GM12872 (cell line): ENCODE measurements around the gene FCHO2.

Experiments
- TF ChIP-seq, protein P1 (sequence below): IDR thresholded peaks from 3 replicates; pipeline ENCODE4 v1.5.1; 2011; ENCODE audit warnings: low read depth, mild to moderate bottlenecking, low read length, moderate library complexity; ENCODE audit not compliant: insufficient read depth

FCHO2 gene

DNA sequence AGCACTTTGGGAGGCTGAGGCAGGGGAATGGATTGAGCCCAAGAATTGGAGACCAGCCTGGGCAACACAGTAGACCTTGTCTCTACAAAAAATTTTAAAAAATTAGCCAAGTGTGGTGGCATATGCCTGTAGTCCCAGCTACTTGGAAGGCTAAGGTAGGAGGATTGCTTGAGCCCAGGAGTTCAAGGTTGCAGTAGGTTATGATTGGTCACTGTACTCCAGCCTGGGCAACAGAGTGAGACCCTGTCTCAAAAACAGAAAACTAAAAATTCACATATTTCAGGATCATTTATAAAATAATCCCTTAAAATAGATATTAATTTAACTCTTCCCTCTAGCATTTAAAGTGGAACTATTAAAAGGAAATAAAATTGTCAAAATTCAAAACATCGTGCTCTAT, 3.4 kb downstream of the FCHO2 start:
- TF ChIP-seq, protein P1, sequence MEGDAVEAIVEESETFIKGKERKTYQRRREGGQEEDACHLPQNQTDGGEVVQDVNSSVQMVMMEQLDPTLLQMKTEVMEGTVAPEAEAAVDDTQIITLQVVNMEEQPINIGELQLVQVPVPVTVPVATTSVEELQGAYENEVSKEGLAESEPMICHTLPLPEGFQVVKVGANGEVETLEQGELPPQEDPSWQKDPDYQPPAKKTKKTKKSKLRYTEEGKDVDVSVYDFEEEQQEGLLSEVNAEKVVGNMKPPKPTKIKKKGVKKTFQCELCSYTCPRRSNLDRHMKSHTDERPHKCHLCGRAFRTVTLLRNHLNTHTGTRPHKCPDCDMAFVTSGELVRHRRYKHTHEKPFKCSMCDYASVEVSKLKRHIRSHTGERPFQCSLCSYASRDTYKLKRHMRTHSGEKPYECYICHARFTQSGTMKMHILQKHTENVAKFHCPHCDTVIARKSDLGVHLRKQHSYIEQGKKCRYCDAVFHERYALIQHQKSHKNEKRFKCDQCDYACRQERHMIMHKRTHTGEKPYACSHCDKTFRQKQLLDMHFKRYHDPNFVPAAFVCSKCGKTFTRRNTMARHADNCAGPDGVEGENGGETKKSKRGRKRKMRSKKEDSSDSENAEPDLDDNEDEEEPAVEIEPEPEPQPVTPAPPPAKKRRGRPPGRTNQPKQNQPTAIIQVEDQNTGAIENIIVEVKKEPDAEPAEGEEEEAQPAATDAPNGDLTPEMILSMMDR: no peak

- TF ChIP-seq, protein P1: no peak
Measured at GRCh38 chr5:72985719-72986118, 29.9 kb downstream of the FCHO2 start.

GRCh38 chr5:72988769-72989168, 32.9 kb downstream of the FCHO2 start:
- TF ChIP-seq, protein P1: no peak

- TF ChIP-seq, protein P1: no peak
Measured at GRCh38 chr5:72991394-72991793, 35.6 kb downstream of the FCHO2 start.

- TF ChIP-seq, protein P1: no peak
Measured at GRCh38 chr5:72994578-72994977, 38.7 kb downstream of the FCHO2 start.

DNA sequence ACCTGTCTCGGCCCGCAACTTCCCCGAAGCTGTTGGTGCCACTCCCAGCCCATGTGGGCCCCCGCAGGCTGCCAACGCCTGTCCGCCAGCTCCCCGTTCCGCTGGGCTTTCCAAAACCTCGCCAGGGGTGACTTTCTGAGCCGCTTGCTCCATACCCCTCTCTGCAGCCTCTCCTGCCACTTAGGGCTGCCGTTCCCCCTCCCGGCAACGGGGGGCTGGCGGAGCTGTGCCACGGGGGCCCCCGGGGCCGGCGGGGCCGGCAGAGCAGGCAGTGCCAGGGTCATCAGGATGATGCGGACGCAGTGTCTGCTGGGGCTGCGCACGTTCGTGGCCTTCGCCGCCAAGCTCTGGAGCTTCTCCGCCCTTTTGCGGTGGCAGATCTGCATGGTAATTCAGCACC, 40.8 kb downstream of the FCHO2 start:
- TF ChIP-seq, protein P1: no peak

- TF ChIP-seq, protein P1: no peak
Measured at GRCh38 chr5:72999916-73000315, 44.1 kb downstream of the FCHO2 start.

- TF ChIP-seq, protein P1: no peak
Measured at GRCh38 chr5:73005886-73006285, 50.0 kb downstream of the FCHO2 start.
